ENCODE measurements around the gene ZIC5.
A peak's percentile ranks its signal among the peaks of the same experiment; 100 is the strongest.
"Not testable (repeated sequence)": the region's sequence is repeated elsewhere in the genome, so short reads cannot be mapped to it uniquely, and the experiment has no call there.

The ZIC5 gene

GRCh38 chr13:99955107-99955746 lies 16.3 kb downstream of the ZIC5 start:
- DNase-seq (ENCODE audit: low read depth, low spot score), result no peak
- Histone ChIP-seq H3K4me1 (ENCODE audit: insufficient read depth, insufficient read length) (no peaks in the 10 kb centered on the region), H3K4me3 (ENCODE audit: insufficient read length, low read depth) (no peak overlapping the region), H3K9ac (ENCODE audit: insufficient read length, low read depth) (peak overlapping the region; percentile 70), H3K27me3 (ENCODE audit: insufficient read depth, insufficient read length) (peaks cover 64% of the 10 kb centered on the region), H3K9me3 (ENCODE audit: insufficient read depth, low read length) (peaks cover 4% of the 10 kb centered on the region; the same call in 1 of the 2 replicates), H3K36me3 (ENCODE audit: insufficient read depth, insufficient read length, low read length) (no peaks in the 10 kb centered on the region)
- TF ChIP-seq SUZ12 (IDR thresholded peaks at IDR 0.05; ENCODE audit: extremely low read depth, insufficient read depth, insufficient read length), result no peak
- no peak for TF ChIP-seq YY1 (IDR thresholded peaks at IDR 0.05; ENCODE audit: insufficient read depth, insufficient read length)
- no peak for TF ChIP-seq ZNF274 (IDR thresholded peaks at IDR 0.05; ENCODE audit: low read depth, low read length)

GRCh38 chr13:99953138-99953755 lies 18.3 kb downstream of the ZIC5 start:
- no peaks in the 10 kb centered on the region for H3K9me3 ChIP-seq (ENCODE audit: insufficient read depth, low read length)
- H3K4me1 ChIP-seq (ENCODE audit: insufficient read depth, insufficient read length), result no peaks in the 10 kb centered on the region
- TF ChIP-seq ZNF274 (IDR thresholded peaks at IDR 0.05; ENCODE audit: low read depth, low read length), result no peak
- no peak for TF ChIP-seq YY1 (IDR thresholded peaks at IDR 0.05; ENCODE audit: insufficient read depth, insufficient read length)
- no peak for TF ChIP-seq SUZ12 (IDR thresholded peaks at IDR 0.05; ENCODE audit: extremely low read depth, insufficient read depth, insufficient read length)
- H3K9ac ChIP-seq (ENCODE audit: insufficient read length, low read depth), result no peak overlapping the region
- no peak overlapping the region for H3K4me3 ChIP-seq (ENCODE audit: insufficient read length, low read depth)
- H3K36me3 ChIP-seq (ENCODE audit: insufficient read depth, insufficient read length, low read length), result no peaks in the 10 kb centered on the region
- peaks cover 44% of the 10 kb centered on the region for H3K27me3 ChIP-seq (ENCODE audit: insufficient read depth, insufficient read length)
- no peak for DNase-seq (ENCODE audit: low read depth, low spot score)

DNA sequence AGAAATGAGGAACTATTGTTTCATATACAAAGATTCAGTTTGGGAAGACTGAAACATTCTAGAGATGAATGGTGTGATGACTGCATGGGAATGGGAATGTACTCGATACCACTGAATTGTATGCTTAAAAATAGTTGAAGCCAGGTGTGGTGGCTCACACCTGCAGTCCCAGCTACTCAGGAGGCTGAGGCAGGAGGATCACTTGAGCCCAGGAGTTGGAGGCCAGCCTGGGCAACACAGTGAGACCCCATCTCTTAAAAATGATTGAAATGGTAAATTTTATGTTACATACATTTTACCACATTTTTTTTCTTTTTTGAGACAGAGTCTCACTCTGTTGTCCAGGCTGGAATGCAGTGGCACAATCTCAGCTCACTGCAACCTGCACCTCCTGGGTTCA lies 19.9 kb downstream of the ZIC5 start:
- H3K4me3 ChIP-seq (ENCODE audit: insufficient read length, low read depth); H3K4me1 ChIP-seq (ENCODE audit: insufficient read depth, insufficient read length); H3K9ac ChIP-seq (ENCODE audit: insufficient read length, low read depth); H3K36me3 ChIP-seq (ENCODE audit: insufficient read depth, insufficient read length, low read length); DNase-seq (ENCODE audit: low read depth, low spot score); H3K9me3 ChIP-seq (ENCODE audit: insufficient read depth, low read length): not testable (repeated sequence)
- H3K27me3 ChIP-seq (ENCODE audit: insufficient read depth, insufficient read length), result peaks cover 38% of the 10 kb centered on the region

- Histone ChIP-seq H3K9ac (ENCODE audit: insufficient read length, low read depth) (no peak overlapping the region), H3K4me3 (ENCODE audit: insufficient read length, low read depth) (no peak overlapping the region), H3K36me3 (ENCODE audit: insufficient read depth, insufficient read length, low read length) (no peaks in the 10 kb centered on the region), H3K4me1 (ENCODE audit: insufficient read depth, insufficient read length) (no peaks in the 10 kb centered on the region), H3K27me3 (ENCODE audit: insufficient read depth, insufficient read length) (peaks cover 20% of the 10 kb centered on the region), H3K9me3 (ENCODE audit: insufficient read depth, low read length) (no peaks in the 10 kb centered on the region)
- no peak for TF ChIP-seq ZNF274 (IDR thresholded peaks at IDR 0.05; ENCODE audit: low read depth, low read length)
- no peak for TF ChIP-seq YY1 (IDR thresholded peaks at IDR 0.05; ENCODE audit: insufficient read depth, insufficient read length)
- TF ChIP-seq SUZ12 (IDR thresholded peaks at IDR 0.05; ENCODE audit: extremely low read depth, insufficient read depth, insufficient read length), result no peak
- DNase-seq (ENCODE audit: low read depth, low spot score), result no peak
These were observed 21.7 kb downstream of the ZIC5 start for GRCh38 chr13:99949679-99950413.

DNA sequence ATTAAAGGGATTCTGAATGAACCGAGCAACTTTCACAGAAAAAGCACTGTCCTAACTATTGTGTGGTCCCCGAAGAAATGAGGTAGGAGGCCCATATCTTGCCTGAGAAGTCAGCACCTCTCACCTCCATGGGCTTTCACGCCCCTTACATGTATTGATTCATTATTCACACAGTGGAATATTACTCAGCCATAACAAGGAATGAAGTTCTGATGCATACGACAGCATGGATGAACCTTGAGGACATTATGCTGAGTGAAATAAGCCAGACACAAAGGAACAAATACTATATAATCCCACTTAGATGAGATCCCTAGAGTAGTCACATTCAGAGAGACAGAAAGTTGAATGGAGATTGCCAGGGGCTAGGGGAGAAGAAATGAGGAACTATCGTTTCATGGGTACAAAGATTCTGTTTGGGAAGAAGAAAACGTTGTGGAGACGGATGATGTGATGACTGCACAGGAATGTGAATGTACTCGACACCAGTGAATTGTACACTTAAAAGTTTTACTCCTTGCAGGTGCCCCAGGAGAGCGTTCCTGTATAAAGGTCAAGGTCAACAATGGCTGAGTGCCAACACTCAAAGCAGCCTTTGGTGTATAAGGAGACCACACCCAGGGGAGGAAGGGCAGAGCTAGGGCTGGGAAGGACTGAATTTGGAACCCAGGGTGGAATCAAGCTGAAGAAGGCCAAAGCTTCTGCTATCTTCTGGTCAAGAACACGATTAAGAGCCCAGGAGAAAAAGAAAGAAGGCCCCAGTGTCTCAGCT lies 22.5 kb downstream of the ZIC5 start:
- TF ChIP-seq YY1 (IDR thresholded peaks at IDR 0.05; ENCODE audit: insufficient read depth, insufficient read length) (no peak), ZNF274 (IDR thresholded peaks at IDR 0.05; ENCODE audit: low read depth, low read length) (no peak), SUZ12 (IDR thresholded peaks at IDR 0.05; ENCODE audit: extremely low read depth, insufficient read depth, insufficient read length) (no peak)
- Histone ChIP-seq H3K9ac (ENCODE audit: insufficient read length, low read depth) (no peak overlapping the region), H3K36me3 (ENCODE audit: insufficient read depth, insufficient read length, low read length) (no peaks in the 10 kb centered on the region), H3K27me3 (ENCODE audit: insufficient read depth, insufficient read length) (peaks cover 13% of the 10 kb centered on the region), H3K9me3 (ENCODE audit: insufficient read depth, low read length) (no peaks in the 10 kb centered on the region), H3K4me3 (ENCODE audit: insufficient read length, low read depth) (no peak overlapping the region), H3K4me1 (ENCODE audit: insufficient read depth, insufficient read length) (no peaks in the 10 kb centered on the region)
- no peak for DNase-seq (ENCODE audit: low read depth, low spot score)

DNA sequence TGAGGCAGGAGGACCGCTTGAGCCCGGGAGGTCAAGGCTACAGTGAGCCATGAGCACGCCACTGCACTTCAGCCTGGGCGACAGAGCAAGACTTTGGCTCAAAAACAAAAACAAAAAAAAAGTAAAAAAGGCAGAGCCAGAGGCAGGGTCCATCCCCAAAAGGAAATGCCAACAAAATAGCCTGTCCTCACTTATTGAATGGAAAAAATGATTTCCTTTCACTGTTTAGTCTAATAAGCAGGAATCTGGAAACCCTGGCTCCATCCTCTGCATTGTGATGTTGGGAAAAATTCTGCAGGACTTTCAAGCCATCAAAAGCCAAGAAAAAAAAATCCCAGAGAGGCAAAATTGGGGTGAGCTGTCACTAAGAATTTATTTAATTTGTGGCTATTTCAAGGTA lies 23.2 kb downstream of the ZIC5 start:
- Histone ChIP-seq H3K27me3 (ENCODE audit: insufficient read depth, insufficient read length) (peaks cover 7% of the 10 kb centered on the region), H3K9me3 (ENCODE audit: insufficient read depth, low read length) (no peaks in the 10 kb centered on the region), H3K4me1 (ENCODE audit: insufficient read depth, insufficient read length) (no peaks in the 10 kb centered on the region), H3K4me3 (ENCODE audit: insufficient read length, low read depth) (no peak overlapping the region), H3K9ac (ENCODE audit: insufficient read length, low read depth) (no peak overlapping the region), H3K36me3 (ENCODE audit: insufficient read depth, insufficient read length, low read length) (no peaks in the 10 kb centered on the region)
- no peak for TF ChIP-seq SUZ12 (IDR thresholded peaks at IDR 0.05; ENCODE audit: extremely low read depth, insufficient read depth, insufficient read length)
- TF ChIP-seq YY1 (IDR thresholded peaks at IDR 0.05; ENCODE audit: insufficient read depth, insufficient read length), result no peak
- no peak for TF ChIP-seq ZNF274 (IDR thresholded peaks at IDR 0.05; ENCODE audit: low read depth, low read length)
- DNase-seq (ENCODE audit: low read depth, low spot score), result no peak

GRCh38 chr13:99947666-99948065 lies 23.9 kb downstream of the ZIC5 start:
- Histone ChIP-seq H3K4me1 (ENCODE audit: insufficient read depth, insufficient read length) (no peaks in the 10 kb centered on the region), H3K9ac (ENCODE audit: insufficient read length, low read depth) (no peak overlapping the region), H3K4me3 (ENCODE audit: insufficient read length, low read depth) (no peak overlapping the region), H3K9me3 (ENCODE audit: insufficient read depth, low read length) (no peaks in the 10 kb centered on the region), H3K27me3 (ENCODE audit: insufficient read depth, insufficient read length) (no peaks in the 10 kb centered on the region), H3K36me3 (ENCODE audit: insufficient read depth, insufficient read length, low read length) (no peaks in the 10 kb centered on the region)
- no peak for DNase-seq (ENCODE audit: low read depth, low spot score)
- no peak for TF ChIP-seq ZNF274 (IDR thresholded peaks at IDR 0.05; ENCODE audit: low read depth, low read length)
- TF ChIP-seq YY1 (IDR thresholded peaks at IDR 0.05; ENCODE audit: insufficient read depth, insufficient read length), result no peak
- TF ChIP-seq SUZ12 (IDR thresholded peaks at IDR 0.05; ENCODE audit: extremely low read depth, insufficient read depth, insufficient read length), result no peak

GRCh38 chr13:99945515-99945914 lies 26.1 kb downstream of the ZIC5 start:
- H3K27me3 ChIP-seq (ENCODE audit: insufficient read depth, insufficient read length); H3K4me1 ChIP-seq (ENCODE audit: insufficient read depth, insufficient read length); H3K4me3 ChIP-seq (ENCODE audit: insufficient read length, low read depth); DNase-seq (ENCODE audit: low read depth, low spot score); H3K9me3 ChIP-seq (ENCODE audit: insufficient read depth, low read length); H3K36me3 ChIP-seq (ENCODE audit: insufficient read depth, insufficient read length, low read length); H3K9ac ChIP-seq (ENCODE audit: insufficient read length, low read depth): not testable (repeated sequence)
